Cardiac muscle cell (in vitro differentiated cells and primary cell): ENCODE measurements around the gene CTNND2. TPM values are rescaled to one million over a fixed set of nuclear protein-coding genes. Genes with fewer than 3 reads are reported as not detected.

ENCODE experiments used
- DNase-seq, 2 donors: peaks; one replicate each; pipeline versions ENCODE4 v3.0.0 to v3.0.0-alpha.2; 2010 to 2017; ENCODE audit warnings: low read depth in 1 of 2, low spot score in 1 of 2
- H3K27ac ChIP-seq: fragments of 200-600 bp; sonication (generic); 2 replicates; pipeline ENCODE4 v1.5.1; 2016
- H3K27me3 ChIP-seq: fragments of 200-600 bp; sonication (generic); 2 replicates; pipeline ENCODE4 v1.6.0; 2016; ENCODE audit warnings: control low read depth
- H3K36me3 ChIP-seq: fragments of 200-600 bp; sonication (generic); 2 replicates; pipeline ENCODE4 v1.5.1; 2016; ENCODE audit warnings: control low read depth
- H3K4me1 ChIP-seq: fragments of 200-600 bp; sonication (generic); 2 replicates; pipeline ENCODE4 v1.8.1; 2017; ENCODE audit warnings: low read depth, mild to moderate bottlenecking, mixed run types
- H3K4me3 ChIP-seq: fragments of 200-600 bp; sonication (generic); 2 replicates; pipeline ENCODE4 v1.5.1; 2016; ENCODE audit warnings: mild to moderate bottlenecking
- H3K9me3 ChIP-seq: fragments of 200-600 bp; sonication (generic); 2 replicates; pipeline ENCODE4 v1.5.1; 2017; ENCODE audit warnings: low read depth, mild to moderate bottlenecking, control low read depth
- CTCF ChIP-seq: IDR thresholded peaks from 2 replicates; pipeline ENCODE4 v1.5.1; 2012; ENCODE audit warnings: low read depth, mild to moderate bottlenecking, low read length
- polyA plus RNA-seq: library from polyadenylated mRNA; unstranded; fragments of >200 nt; fragmentation: Nextera tagmentation; extraction: Ambion mirVana; gene quantifications from 2 replicates; pipeline ENCODE4 v1.2.1, GENCODE V29; 2016
- total RNA-seq: library from RNA; depleted of rRNA; stranded (reverse); fragments of >200 nt; gene quantifications from 2 replicates; pipeline ENCODE4 v1.2.3, GENCODE V29; 2016

The CTNND2 gene
- total and polyA plus RNA-seq, 2 experiments from 2014 or later, result 11.0 to 12.7 TPM

GRCh38 chr5:11790201-11790600, 114.0 kb downstream of the CTNND2 start:
- DNase-seq, result no peak
- Histone ChIP-seq H3K27me3 (no peaks in the 10 kb centered on the region), H3K27ac (no peak overlapping the region), H3K4me1 (no peaks in the 10 kb centered on the region), H3K9me3 (no peaks in the 10 kb centered on the region), H3K36me3 (no peaks in the 10 kb centered on the region), H3K4me3 (no peak overlapping the region)
- no peak for TF ChIP-seq CTCF

GRCh38 chr5:11785771-11786352, 118.4 kb downstream of the CTNND2 start:
- DNase-seq, result no peak
- Histone ChIP-seq H3K36me3 (no peaks in the 10 kb centered on the region), H3K4me1 (no peaks in the 10 kb centered on the region), H3K4me3 (no peak overlapping the region), H3K27ac (no peak overlapping the region), H3K27me3 (no peaks in the 10 kb centered on the region), H3K9me3 (no peaks in the 10 kb centered on the region)
- TF ChIP-seq CTCF, result no peak

GRCh38 chr5:11780641-11781345, 123.5 kb downstream of the CTNND2 start:
- DNase-seq, result no peak
- H3K27ac ChIP-seq, result no peak overlapping the region
- H3K27me3 ChIP-seq, result no peaks in the 10 kb centered on the region
- H3K4me3 ChIP-seq, result no peak overlapping the region
- no peaks in the 10 kb centered on the region for H3K36me3 ChIP-seq
- no peaks in the 10 kb centered on the region for H3K4me1 ChIP-seq
- TF ChIP-seq CTCF, result no peak
- no peaks in the 10 kb centered on the region for H3K9me3 ChIP-seq

GRCh38 chr5:11777096-11777495, 127.2 kb downstream of the CTNND2 start:
- Histone ChIP-seq H3K4me3 (no peak overlapping the region), H3K4me1 (no peaks in the 10 kb centered on the region), H3K36me3 (no peaks in the 10 kb centered on the region), H3K9me3 (no peaks in the 10 kb centered on the region), H3K27me3 (no peaks in the 10 kb centered on the region), H3K27ac (no peak overlapping the region)
- no peak for TF ChIP-seq CTCF
- no peak for DNase-seq

- no peak for TF ChIP-seq CTCF
- no peaks in the 10 kb centered on the region for H3K36me3 ChIP-seq
- no peak overlapping the region for H3K27ac ChIP-seq
- DNase-seq, result no peak
- no peaks in the 10 kb centered on the region for H3K27me3 ChIP-seq
- H3K4me3 ChIP-seq, result no peak overlapping the region
- no peaks in the 10 kb centered on the region for H3K9me3 ChIP-seq
- H3K4me1 ChIP-seq, result no peaks in the 10 kb centered on the region
These were observed 133.9 kb downstream of the CTNND2 start for GRCh38 chr5:11770310-11770709.
